HCT116 (cell line): Measurements from ENCODE around the gene LEMD1. TPM values are rescaled to one million over a fixed set of nuclear protein-coding genes. Genes with fewer than 3 reads are reported as not detected.

ENCODE experiments used
- ATAC-seq: fragments of 200-7000 bp; cut with Tn5 transposase; 2 replicates; pipeline ENCODE4 v1.9.1; 2020; ENCODE audit warnings: mild to moderate bottlenecking, moderate library complexity
- BruUV-seq: library from RNA; stranded (reverse); fragments of 400-500 nt; replicated peaks from 2 replicates; lab custom pipeline; 2021; lab: Mats Ljungman, UMichigan
- CTCF ChIA-PET: fragments of 300-600 bp; sonication (Branson Sonifier 250); formaldehyde crosslinking; loops from one replicate; lab custom pipeline; 2021; ENCODE audit warnings: antibody characterized with exemption; lab: Charles Lee
- POLR2A ChIA-PET: fragments of 300-600, 350-600 bp; sonication (Branson Sonifier 250); formaldehyde crosslinking; loops from one replicate; lab custom pipeline; 2021; ENCODE audit warnings: antibody characterized with exemption; lab: Charles Lee
- RAD21 ChIA-PET, 2 experiments: fragments of 300-600 bp; sonication (Branson Sonifier 250); formaldehyde crosslinking; loops; one replicate each; lab custom pipeline; 2023; ENCODE audit warnings: low total read pairs in 2 of 2; ENCODE audit not compliant: uncharacterized antibody in 2 of 2, unreplicated experiment in 2 of 2, low non-redundant PET in 1 of 2; lab: Charles Lee
- DNase-seq: peaks from one replicate; pipeline ENCODE4 v3.0.0-alpha.2; 2010; ENCODE audit warnings: low read depth, low spot score
- H2AFZ ChIP-seq: fragments of 200-600 bp; shearing (Covaris generic), sonication (generic); 2 replicates; pipeline ENCODE4 v1.6.1; 2017; ENCODE audit warnings: low read depth, mixed run types, mixed read lengths, antibody characterized with exemption, low read length; ENCODE audit not compliant: poor library complexity, severe bottlenecking
- H3K27ac ChIP-seq: 2 replicates; pipeline ENCODE4 v1.5.1; 2012; ENCODE audit warnings: low read depth, low read length
- H3K27me3 ChIP-seq: fragments of 200-600 bp; sonication (generic); 2 replicates; pipeline ENCODE4 v1.6.1; 2016; ENCODE audit warnings: mixed run types, low read length, mixed read lengths; ENCODE audit not compliant: insufficient read depth
- H3K36me3 ChIP-seq, 2 experiments: fragments of 200-500 bp in 1 of 2; fragments of 200-600 bp in 1 of 2; sonication (Bioruptor generic) in 1 of 2; sonication (generic) in 1 of 2; 2 replicates each; pipeline versions ENCODE4 v1.5.1 to v1.6.1; 2014 to 2016; ENCODE audit warnings: low read length in 2 of 2, inconsistent platforms in 1 of 2, mixed read lengths in 1 of 2, mixed run types in 1 of 2; ENCODE audit not compliant: insufficient read depth in 2 of 2, control insufficient read depth in 1 of 2
- H3K4me1 ChIP-seq, 2 experiments: fragments of 200-600 bp in 1 of 2; sonication (generic) in 1 of 2; 2 replicates each; pipeline versions ENCODE4 v1.5.1 to v1.6.1; 2012 to 2017; ENCODE audit warnings: low read length in 2 of 2, inconsistent platforms in 1 of 2, mild to moderate bottlenecking in 1 of 2, mixed read lengths in 1 of 2, mixed run types in 1 of 2, moderate library complexity in 1 of 2; ENCODE audit not compliant: insufficient read depth in 2 of 2, control insufficient read depth in 1 of 2
- H3K4me2 ChIP-seq: fragments of 200-600 bp; sonication (generic); 2 replicates; pipeline ENCODE4 v1.6.1; 2017; ENCODE audit warnings: mixed run types, low read length, mixed read lengths
- H3K4me3 ChIP-seq, 2 experiments: fragments of 200-600 bp in 1 of 2; sonication (generic) in 1 of 2; replicated peaks in 1 of 2; 2 replicates each; pipeline ENCODE4 v1.5.1; 2011 to 2016; ENCODE audit warnings: low read length in 2 of 2, control low read depth in 1 of 2, low read depth in 1 of 2, mild to moderate bottlenecking in 1 of 2, mixed read lengths in 1 of 2, mixed run types in 1 of 2
- H3K79me2 ChIP-seq: fragments of 200-600 bp; sonication (generic); 2 replicates; pipeline ENCODE4 v1.6.1; 2017; ENCODE audit warnings: mild to moderate bottlenecking, mixed run types, low read length, moderate library complexity, mixed read lengths; ENCODE audit not compliant: insufficient read depth
- H3K9ac ChIP-seq: fragments of 200-600 bp; sonication (generic); 2 replicates; pipeline ENCODE4 v1.6.1; 2016; ENCODE audit warnings: low read length, mixed read lengths
- H3K9me2 ChIP-seq: fragments of 200-600 bp; sonication (generic), shearing (Covaris generic); 2 replicates; pipeline ENCODE4 v1.6.1; 2017; ENCODE audit warnings: mixed run types, mild to moderate bottlenecking, moderate library complexity; ENCODE audit not compliant: insufficient read depth
- H3K9me3 ChIP-seq, 2 experiments: fragments of 200-500 bp in 1 of 2; fragments of 200-600 bp in 1 of 2; sonication (Bioruptor generic) in 1 of 2; sonication (generic) in 1 of 2; 2 replicates each; pipeline ENCODE4 v1.6.1; 2014 to 2017; ENCODE audit warnings: low read length in 2 of 2, mixed read lengths in 2 of 2, inconsistent platforms in 1 of 2, low read depth in 1 of 2, mild to moderate bottlenecking in 1 of 2, mixed run types in 1 of 2, moderate library complexity in 1 of 2; ENCODE audit not compliant: control insufficient read depth in 1 of 2, insufficient read depth in 1 of 2
- H4K20me1 ChIP-seq: fragments of 200-600 bp; sonication (generic), shearing (Covaris generic); 2 replicates; pipeline ENCODE4 v1.6.1; 2017; ENCODE audit warnings: mixed run types, mild to moderate bottlenecking, moderate library complexity; ENCODE audit not compliant: insufficient read depth
- intact Hi-C: fragments of 100-400 bp; cut with micrococcal nuclease; formaldehyde crosslinking; loops from 2 replicates; pipeline ENCODE4 v1.10.0; 2022
- total RNA-seq: library from RNA; stranded (reverse); gene quantifications from one replicate; pipeline ENCODE4 v1.2.1, GENCODE V29; 2021; ENCODE audit not compliant: unreplicated experiment
- TF ChIP-seq, protein P1 (sequence below): IDR thresholded peaks from 2 replicates; pipeline ENCODE4 v1.6.1; 2012
- TF ChIP-seq, protein P2 (sequence below): IDR thresholded peaks from 2 replicates; pipeline ENCODE4 v1.6.1; 2012; ENCODE audit warnings: low read depth

The LEMD1 gene
- total RNA-seq, 1 experiment from 2014 or later = 11.9 TPM

DNA sequence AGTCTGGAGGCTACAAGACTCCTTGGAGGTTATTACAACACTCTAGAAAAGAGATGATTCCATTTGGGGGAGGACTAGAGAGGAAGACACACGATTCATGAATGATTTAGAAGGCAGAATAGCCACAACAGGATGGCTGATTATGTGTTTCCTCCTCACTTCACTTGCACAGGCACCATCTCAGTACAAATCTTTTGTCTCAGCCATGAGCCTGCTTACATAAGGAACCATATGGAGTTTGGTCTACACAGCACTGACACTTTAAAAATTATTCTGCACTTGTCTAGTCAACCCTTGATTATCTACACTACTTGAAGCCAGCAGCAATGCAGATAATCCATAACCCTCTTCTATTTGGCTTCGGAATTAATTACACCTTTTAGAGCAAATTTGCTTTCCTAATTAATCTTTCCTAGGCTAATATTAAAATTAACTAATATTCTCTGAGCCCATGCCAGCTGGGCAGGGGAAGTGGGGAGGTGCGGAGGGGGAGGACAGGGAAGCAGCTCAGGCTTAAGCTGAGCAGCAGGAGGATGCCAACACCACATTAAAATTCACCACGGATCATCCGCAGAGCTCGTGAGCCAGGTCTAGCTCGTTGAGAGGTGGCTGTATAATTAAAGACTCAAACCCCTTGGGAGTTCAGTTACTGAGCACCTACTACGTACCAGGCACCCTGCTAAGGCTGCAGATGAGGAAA is 3.2 kb upstream of the LEMD1 start:
- no TSS peak for BruUV-seq
- Histone ChIP-seq H3K27me3 (peaks cover 29% of the 10 kb centered on the region), H4K20me1 (no peaks in the 10 kb centered on the region), H3K36me3 (no peaks in the 10 kb centered on the region), H3K4me2 (no peak overlapping the region), H3K27ac (no peak overlapping the region), H3K4me3 (no peak overlapping the region), H3K9me3 (no peaks in the 10 kb centered on the region), H3K4me1 (peaks cover 0 to 7% of the 10 kb centered on the region in 2 experiments; a peak in 1 of 4 replicates), H3K79me2 (no peaks in the 10 kb centered on the region), H3K9me2 (no peaks in the 10 kb centered on the region), H3K9ac (no peak overlapping the region), H2AFZ (no peak overlapping the region)
- intact Hi-C loops = no loop called here
- ChIA-PET CTCF (interaction anchor here (0.9 kb wide), 1 partner anchor 60 kb away, joined by 6 read pairs; no protein-coding TSS in a partner anchor), RAD21 (no interaction called here), POLR2A (no interaction called here)
- no peak for ATAC-seq
- DNase-seq = no peak
- TF ChIP-seq, protein P1, sequence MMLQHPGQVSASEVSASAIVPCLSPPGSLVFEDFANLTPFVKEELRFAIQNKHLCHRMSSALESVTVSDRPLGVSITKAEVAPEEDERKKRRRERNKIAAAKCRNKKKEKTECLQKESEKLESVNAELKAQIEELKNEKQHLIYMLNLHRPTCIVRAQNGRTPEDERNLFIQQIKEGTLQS = no peak
- TF ChIP-seq, protein P2, sequence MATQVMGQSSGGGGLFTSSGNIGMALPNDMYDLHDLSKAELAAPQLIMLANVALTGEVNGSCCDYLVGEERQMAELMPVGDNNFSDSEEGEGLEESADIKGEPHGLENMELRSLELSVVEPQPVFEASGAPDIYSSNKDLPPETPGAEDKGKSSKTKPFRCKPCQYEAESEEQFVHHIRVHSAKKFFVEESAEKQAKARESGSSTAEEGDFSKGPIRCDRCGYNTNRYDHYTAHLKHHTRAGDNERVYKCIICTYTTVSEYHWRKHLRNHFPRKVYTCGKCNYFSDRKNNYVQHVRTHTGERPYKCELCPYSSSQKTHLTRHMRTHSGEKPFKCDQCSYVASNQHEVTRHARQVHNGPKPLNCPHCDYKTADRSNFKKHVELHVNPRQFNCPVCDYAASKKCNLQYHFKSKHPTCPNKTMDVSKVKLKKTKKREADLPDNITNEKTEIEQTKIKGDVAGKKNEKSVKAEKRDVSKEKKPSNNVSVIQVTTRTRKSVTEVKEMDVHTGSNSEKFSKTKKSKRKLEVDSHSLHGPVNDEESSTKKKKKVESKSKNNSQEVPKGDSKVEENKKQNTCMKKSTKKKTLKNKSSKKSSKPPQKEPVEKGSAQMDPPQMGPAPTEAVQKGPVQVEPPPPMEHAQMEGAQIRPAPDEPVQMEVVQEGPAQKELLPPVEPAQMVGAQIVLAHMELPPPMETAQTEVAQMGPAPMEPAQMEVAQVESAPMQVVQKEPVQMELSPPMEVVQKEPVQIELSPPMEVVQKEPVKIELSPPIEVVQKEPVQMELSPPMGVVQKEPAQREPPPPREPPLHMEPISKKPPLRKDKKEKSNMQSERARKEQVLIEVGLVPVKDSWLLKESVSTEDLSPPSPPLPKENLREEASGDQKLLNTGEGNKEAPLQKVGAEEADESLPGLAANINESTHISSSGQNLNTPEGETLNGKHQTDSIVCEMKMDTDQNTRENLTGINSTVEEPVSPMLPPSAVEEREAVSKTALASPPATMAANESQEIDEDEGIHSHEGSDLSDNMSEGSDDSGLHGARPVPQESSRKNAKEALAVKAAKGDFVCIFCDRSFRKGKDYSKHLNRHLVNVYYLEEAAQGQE = no peak
